ENCODE data around the gene EIF1. TPM values are rescaled to one million over a fixed set of nuclear protein-coding genes. Genes with fewer than 3 reads are reported as not detected.

Gene EIF1
- total RNA-seq, 1 experiment from 2014 or later, result 481 TPM

- Mint-ChIP-seq H3K36me3 (no peaks in the 10 kb centered on the region), H3K9me3 (no peaks in the 10 kb centered on the region), H3K27ac (no peak overlapping the region), H3K4me1 (peaks cover 9% of the 10 kb centered on the region), H3K27me3 (ENCODE audit: low read depth) (no peaks in the 10 kb centered on the region), H3K4me3 (no peak overlapping the region)
- CTCF ChIA-PET, result interaction anchor here (0.6 to 16.2 kb wide), 8 partner anchors 9 to 103 kb away, joined by 3 to 319 read pairs (median 7); no protein-coding TSS in a partner anchor
- TF ChIP-seq ZNF671 (CRISPR knock-in tag; IDR thresholded peaks at IDR 0.05) (no peak), IRF2 (CRISPR knock-in tag; IDR thresholded peaks at IDR 0.05; ENCODE audit: borderline replicate concordance, low read depth) (no peak), JAZF1 (CRISPR knock-in tag; IDR thresholded peaks at IDR 0.05) (no peak), CDX4 (CRISPR knock-in tag; IDR thresholded peaks at IDR 0.05; ENCODE audit: borderline replicate concordance) (no peak), ZSCAN18 (CRISPR knock-in tag; IDR thresholded peaks at IDR 0.05) (no peak), FOXP1 (CRISPR knock-in tag; IDR thresholded peaks at IDR 0.05; ENCODE audit: borderline replicate concordance) (no peak), MLX (CRISPR knock-in tag; IDR thresholded peaks at IDR 0.05) (no peak), NR3C1 (CRISPR knock-in tag; conservative IDR thresholded peaks at IDR 0.05; ENCODE audit: low read depth) (no peak), AR (CRISPR knock-in tag; IDR thresholded peaks at IDR 0.05) (no peak), OVOL2 (CRISPR knock-in tag; IDR thresholded peaks at IDR 0.05; ENCODE audit: borderline replicate concordance) (no peak), ZNF512 (CRISPR knock-in tag; IDR thresholded peaks at IDR 0.05; ENCODE audit: borderline replicate concordance) (no peak), ETV6 (CRISPR knock-in tag; IDR thresholded peaks at IDR 0.05) (no peak), STAT6 (CRISPR knock-in tag; conservative IDR thresholded peaks at IDR 0.05; ENCODE audit: low read depth) (no peak), ATF6 (CRISPR knock-in tag; IDR thresholded peaks at IDR 0.05) (no peak), ZNF416 (CRISPR knock-in tag; IDR thresholded peaks at IDR 0.05) (no peak)
- POLR2A ChIA-PET, result no interaction called here
- DNase-seq (ENCODE audit: low spot score) (no peak), ATAC-seq (no peak)
These were observed 34.6 kb upstream of the EIF1 start for GRCh38 chr17:41653892-41654677.

All from WTC11 (cell line).